HepG2 (cell line): Measurements from ENCODE around the gene IL36A. TPM values are rescaled to one million over a fixed set of nuclear protein-coding genes. Genes with fewer than 3 reads are reported as not detected.
A peak's percentile ranks its signal among the peaks of the same experiment; 100 is the strongest.

Experiments
- HMGXB3 ChIP-seq: sonication (generic); formaldehyde crosslinking; IDR thresholded peaks from 2 replicates; pipeline ENCODE4 v1.4.0; 2020; ENCODE audit warnings: missing genetic modification reagents, borderline replicate concordance
- LCORL ChIP-seq, 2 experiments: fragments of 450-650 bp in 1 of 2; sonication (generic) in 1 of 2; formaldehyde crosslinking in 1 of 2; IDR thresholded peaks; 2 replicates each; pipeline versions ENCODE4 v1.5.0 to v1.6.1; 2017 to 2020; ENCODE audit warnings: antibody characterized with exemption in 1 of 2, missing genetic modification reagents in 1 of 2
- MXD1 ChIP-seq: sonication (generic); formaldehyde crosslinking; IDR thresholded peaks from 2 replicates; pipeline ENCODE4 v1.4.0; 2020; ENCODE audit warnings: mild to moderate bottlenecking, missing genetic modification reagents
- SRSF1 ChIP-seq: fragments of 200-400 bp; formaldehyde crosslinking; optimal IDR thresholded peaks from 2 replicates; pipeline ENCODE3; 2017; ENCODE audit warnings: mild to moderate bottlenecking, low read depth, low read length, moderate library complexity
- XRCC5 ChIP-seq: fragments of 200-400 bp; formaldehyde crosslinking; optimal IDR thresholded peaks from 2 replicates; pipeline ENCODE3; 2017; ENCODE audit warnings: mild to moderate bottlenecking, low read length
- ZNF12 ChIP-seq: sonication (generic); formaldehyde crosslinking; IDR thresholded peaks from 2 replicates; pipeline ENCODE4 v1.5.0; 2020; ENCODE audit warnings: missing genetic modification reagents
- ZNF18 ChIP-seq: sonication (generic); formaldehyde crosslinking; IDR thresholded peaks from 2 replicates; pipeline ENCODE4 v1.8.0; 2022; ENCODE audit warnings: mild to moderate bottlenecking, missing genetic modification reagents; ENCODE audit not compliant: insufficient replicate concordance
- ZNF777 ChIP-seq: sonication (generic); formaldehyde crosslinking; IDR thresholded peaks from 2 replicates; pipeline ENCODE4 v1.4.0; 2020; ENCODE audit warnings: missing genetic modification reagents
- ZNF784 ChIP-seq: sonication (generic); formaldehyde crosslinking; IDR thresholded peaks from 2 replicates; pipeline ENCODE4 v1.5.1; 2020; ENCODE audit warnings: missing genetic modification reagents, mild to moderate bottlenecking, borderline replicate concordance
- polyA plus RNA-seq, 8 experiments: library from polyadenylated mRNA; depleted of rRNA in 3 of 8; stranded (reverse) in 7 of 8; unstranded in 1 of 8; fragments of >200 nt; fragmentation: Illumina TruSeq in 4 of 8; extraction: Trizol in 4 of 8; gene quantifications; 2 replicates each; pipeline versions ENCODE4 v1.2.1 to v1.2.3, GENCODE V29; 2011 to 2016; ENCODE audit warnings: low read depth in 4 of 8, missing spikeins in 1 of 8, mixed read lengths in 1 of 8; ENCODE audit not compliant: insufficient read depth in 1 of 8
- total RNA-seq, 5 experiments: library from RNA; depleted of rRNA; stranded (reverse); fragments of >200 nt; fragmentation: Illumina TruSeq; extraction: Trizol; gene quantifications; 2 replicates each; pipeline ENCODE4 v1.2.3, GENCODE V29; 2016; ENCODE audit warnings: low read depth in 1 of 5

The IL36A gene
- total and polyA plus RNA-seq, 2 of the 13 experiments (the other 11 are each of a cell fraction or from before 2014, with no cell fraction given) = not detected

- TF ChIP-seq ZNF18 = no peak
- TF ChIP-seq ZNF12 (CRISPR knock-in tag) = no peak
- TF ChIP-seq MXD1 = no peak
- TF ChIP-seq ZNF777 (CRISPR knock-in tag) = no peak
- TF ChIP-seq SRSF1 = no peak
- no peak for TF ChIP-seq LCORL (IDR thresholded peaks at IDR 0.05)
- TF ChIP-seq LCORL (CRISPR knock-in tag; IDR thresholded peaks at IDR 0.05) = no peak
- 0 out of 2 replicates have a peak, but pooled peaks have one; percentile 20 for TF ChIP-seq HMGXB3
- peak; percentile 67 for TF ChIP-seq XRCC5
- TF ChIP-seq ZNF784 (CRISPR knock-in tag) = 0 out of 2 replicates have a peak, but pooled peaks have one; percentile 34
- TF ChIP-seq, all 625 proteins: peak for 8
Measured at GRCh38 chr2:112958428-112959108, 46.7 kb upstream of the IL36A start (continued).
